K562 (cell line): ENCODE measurements around the gene YJU2. TPM values are rescaled to one million over a fixed set of nuclear protein-coding genes. Genes with fewer than 3 reads are reported as not detected.

Experiments
- ATF7 ChIP-seq: fragments of 450-650 bp; IDR thresholded peaks from 2 replicates; pipeline ENCODE4 v1.7.1; 2014; ENCODE audit warnings: mild to moderate bottlenecking, moderate library complexity
- CHCHD3 ChIP-seq: fragments of 250-450 bp; sonication (Bioruptor Pico); IDR thresholded peaks from 2 replicates; pipeline ENCODE4 v2.1.2; 2022; ENCODE audit warnings: mild to moderate bottlenecking
- DPF2 ChIP-seq: fragments of 450-650 bp; IDR thresholded peaks from 2 replicates; pipeline ENCODE4 v1.6.1; 2016
- FOS ChIP-seq: IDR thresholded peaks from 3 replicates; pipeline ENCODE4 v1.6.1; 2011; ENCODE audit not compliant: insufficient read length; ENCODE audit errors: extremely low read depth
- FOXM1 ChIP-seq, 2 experiments: fragments of 450-650 bp in 1 of 2; sonication (generic) in 1 of 2; formaldehyde crosslinking in 1 of 2; IDR thresholded peaks; 2 replicates each; pipeline versions ENCODE4 v1.6.1 to v1.9.0; 2017 to 2022; ENCODE audit warnings: low read depth in 2 of 2, mild to moderate bottlenecking in 2 of 2, missing genetic modification reagents in 1 of 2, moderate library complexity in 1 of 2
- GABPB1 ChIP-seq: sonication (generic); formaldehyde crosslinking; IDR thresholded peaks from 2 replicates; pipeline ENCODE4 v1.8.0; 2022; ENCODE audit warnings: mild to moderate bottlenecking, missing genetic modification reagents
- GATAD2B ChIP-seq: fragments of 450-650 bp; IDR thresholded peaks from 2 replicates; pipeline ENCODE4 v1.6.1; 2017; ENCODE audit warnings: mild to moderate bottlenecking, borderline replicate concordance
- GTF2E2 ChIP-seq: fragments of 200-800 bp; sonication (Bioruptor generic); IDR thresholded peaks from 2 replicates; pipeline ENCODE4 v1.6.1; 2016; ENCODE audit warnings: missing genetic modification characterization, missing compliant biosample characterization
- HEY1 ChIP-seq: fragments of 250-450 bp; sonication (Bioruptor Pico); IDR thresholded peaks from 2 replicates; pipeline ENCODE4 v1.5.0; 2020; ENCODE audit warnings: mild to moderate bottlenecking, moderate library complexity, borderline replicate concordance
- ILK ChIP-seq: fragments of 450-650 bp; IDR thresholded peaks from 2 replicates; pipeline ENCODE4 v1.6.1; 2016; ENCODE audit warnings: missing genetic modification characterization, low read depth, mild to moderate bottlenecking, missing compliant biosample characterization, moderate library complexity, borderline replicate concordance
- KAT8 ChIP-seq: fragments of 450-650 bp; IDR thresholded peaks from 2 replicates; pipeline ENCODE4 v1.6.1; 2016; ENCODE audit warnings: low read depth, mild to moderate bottlenecking
- MEF2A ChIP-seq: IDR thresholded peaks from 2 replicates; pipeline ENCODE4 v1.6.1; 2011; ENCODE audit warnings: low read depth, mild to moderate bottlenecking, low read length, moderate library complexity; ENCODE audit not compliant: control insufficient read depth
- MTA1 ChIP-seq: fragments of 450-650 bp; IDR thresholded peaks from 2 replicates; pipeline ENCODE4 v1.6.1; 2017; ENCODE audit warnings: borderline replicate concordance
- PHF20 ChIP-seq: fragments of 450-650 bp; IDR thresholded peaks from 2 replicates; pipeline ENCODE4 v1.6.1; 2018; ENCODE audit not compliant: partially characterized antibody
- PHF21A ChIP-seq: fragments of 450-650 bp; IDR thresholded peaks from 2 replicates; pipeline ENCODE4 v1.6.1; 2017; ENCODE audit warnings: low read depth, borderline replicate concordance
- POLR3G ChIP-seq: IDR thresholded peaks from 2 replicates; pipeline ENCODE4 v1.6.1; 2011; ENCODE audit not compliant: insufficient read length, insufficient replicate concordance; ENCODE audit errors: extremely low read depth
- SAFB ChIP-seq: fragments of 200-400 bp; formaldehyde crosslinking; IDR thresholded peaks from 2 replicates; pipeline ENCODE4 v1.6.1; 2017; ENCODE audit warnings: low read depth, low read length, borderline replicate concordance
- STAT5A ChIP-seq: IDR thresholded peaks from 2 replicates; pipeline ENCODE4 v1.6.1; 2012; ENCODE audit warnings: low read length, inconsistent platforms, borderline replicate concordance
- STAT5B ChIP-seq: fragments of 250-450 bp; sonication (Bioruptor Pico); IDR thresholded peaks from 2 replicates; pipeline ENCODE4 v1.8.0; 2021; ENCODE audit warnings: mild to moderate bottlenecking, inconsistent platforms
- ZNF140 ChIP-seq: fragments of 250-450 bp; sonication (Bioruptor Pico); IDR thresholded peaks from 2 replicates; pipeline ENCODE4 v1.8.0; 2021; ENCODE audit warnings: moderate library complexity, mild to moderate bottlenecking, inconsistent platforms
- ZNF354B ChIP-seq: fragments of 250-450 bp; sonication (Bioruptor Pico); IDR thresholded peaks from 2 replicates; pipeline ENCODE4 v1.4.0; 2020
- ZNF75A ChIP-seq: fragments of 450-650 bp; formaldehyde crosslinking; IDR thresholded peaks from 2 replicates; pipeline ENCODE4 v1.4.0; 2020; ENCODE audit warnings: mild to moderate bottlenecking
- ZNF780A ChIP-seq: fragments of 250-450 bp; sonication (Bioruptor Pico); IDR thresholded peaks from 2 replicates; pipeline ENCODE4 v1.5.0; 2021; ENCODE audit warnings: mild to moderate bottlenecking
- polyA plus RNA-seq, 8 experiments: library from polyadenylated mRNA; depleted of rRNA in 4 of 8; stranded (reverse) in 5 of 8; unstranded in 3 of 8; fragments of >200 nt; fragmentation: Nextera tagmentation in 2 of 8; fragmentation: Illumina TruSeq in 1 of 8; extraction: Ambion mirVana in 2 of 8; extraction: Trizol in 1 of 8; gene quantifications; 2 replicates each; pipeline versions ENCODE4 v1.2.1 to v1.2.3, GENCODE V29; 2011 to 2014; ENCODE audit warnings: inconsistent platforms in 1 of 8, missing spikeins in 1 of 8
- total RNA-seq, 7 experiments: library from RNA; depleted of rRNA in 6 of 7; stranded (reverse); fragments of >200 nt in 6 of 7; fragmentation: Illumina TruSeq in 2 of 7; extraction: Trizol in 2 of 7; gene quantifications; 2 replicates each; pipeline versions ENCODE4 v1.2.1 to v1.2.3, GENCODE V29; 2011 to 2021; ENCODE audit warnings: low replicate concordance in 1 of 7
- TF ChIP-seq, protein P1 (sequence below): fragments of 200-800 bp; sonication (Bioruptor generic); IDR thresholded peaks from 2 replicates; pipeline ENCODE4 v1.6.1; 2017; ENCODE audit warnings: missing genetic modification characterization, missing compliant biosample characterization
- TF ChIP-seq, protein P2 (sequence below): fragments of 250-450 bp; sonication (Bioruptor Pico); IDR thresholded peaks from 2 replicates; pipeline ENCODE4 v1.5.0; 2021; ENCODE audit warnings: mild to moderate bottlenecking, moderate library complexity

YJU2 gene
- total and polyA plus RNA-seq, 9 of the 15 experiments (the other 6 are each of a cell fraction or from before 2014, with no cell fraction given) = 0.41 to 34.9 (median 19.3) TPM

DNA sequence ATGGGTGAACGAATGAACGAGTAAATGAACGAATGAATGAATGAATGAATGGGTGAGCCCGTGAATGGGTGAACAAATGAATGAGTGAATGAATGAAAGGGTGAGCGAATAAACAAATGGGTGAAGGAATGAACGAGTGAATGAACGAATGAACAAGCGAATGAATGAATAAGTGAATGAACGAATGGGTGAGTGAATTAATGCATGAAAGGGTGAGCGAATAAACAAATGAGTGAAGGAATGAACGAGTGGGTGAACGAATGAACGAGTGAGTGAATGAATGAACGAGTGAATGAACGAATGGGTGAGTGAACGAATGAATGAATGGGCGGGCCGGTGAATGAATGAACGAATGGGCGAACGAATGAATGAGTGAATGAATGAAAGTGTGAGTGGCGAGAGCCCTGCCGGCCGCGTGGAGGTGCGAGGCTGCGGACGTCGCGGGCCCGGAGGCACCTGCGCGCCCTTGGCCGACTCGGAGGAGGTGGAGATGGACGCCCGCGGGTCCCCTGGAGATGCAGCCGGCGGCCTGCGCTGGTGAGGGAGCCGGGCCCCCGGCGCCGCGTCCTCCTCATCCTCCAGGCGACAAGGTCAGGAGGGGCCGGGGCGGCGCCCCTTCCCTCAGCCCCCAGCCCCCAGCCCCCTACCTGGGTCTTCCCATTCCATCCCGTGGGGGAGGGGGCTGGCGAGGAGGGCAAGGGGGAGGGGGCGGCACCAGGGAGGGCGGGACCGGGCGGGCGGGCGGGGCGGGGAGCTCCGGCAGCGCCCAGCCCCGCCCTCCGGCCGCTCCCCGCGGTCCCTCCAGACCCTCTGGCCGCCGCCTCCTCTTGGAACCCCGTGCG is 49.0 kb upstream of the YJU2 start (continued):
- TF ChIP-seq SAFB = no peak
- no peak for TF ChIP-seq POLR3G
- TF ChIP-seq MEF2A = no peak
- no peak for TF ChIP-seq ZNF75A (CRISPR knock-in tag)
- no peak for TF ChIP-seq FOS
- no peak for TF ChIP-seq HEY1
- TF ChIP-seq STAT5B (CRISPR knock-in tag) = no peak
- no peak for TF ChIP-seq PHF21A
- TF ChIP-seq, protein P1, sequence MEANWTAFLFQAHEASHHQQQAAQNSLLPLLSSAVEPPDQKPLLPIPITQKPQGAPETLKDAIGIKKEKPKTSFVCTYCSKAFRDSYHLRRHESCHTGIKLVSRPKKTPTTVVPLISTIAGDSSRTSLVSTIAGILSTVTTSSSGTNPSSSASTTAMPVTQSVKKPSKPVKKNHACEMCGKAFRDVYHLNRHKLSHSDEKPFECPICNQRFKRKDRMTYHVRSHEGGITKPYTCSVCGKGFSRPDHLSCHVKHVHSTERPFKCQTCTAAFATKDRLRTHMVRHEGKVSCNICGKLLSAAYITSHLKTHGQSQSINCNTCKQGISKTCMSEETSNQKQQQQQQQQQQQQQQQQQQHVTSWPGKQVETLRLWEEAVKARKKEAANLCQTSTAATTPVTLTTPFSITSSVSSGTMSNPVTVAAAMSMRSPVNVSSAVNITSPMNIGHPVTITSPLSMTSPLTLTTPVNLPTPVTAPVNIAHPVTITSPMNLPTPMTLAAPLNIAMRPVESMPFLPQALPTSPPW (CRISPR knock-in tag) = peak; percentile 9; the same call in 1 of the 2 replicates
- no peak for TF ChIP-seq GATAD2B
- TF ChIP-seq GABPB1 (CRISPR knock-in tag) = no peak
- no peak; the same call in 1 of the 2 replicates for TF ChIP-seq MTA1
- TF ChIP-seq, protein P2, sequence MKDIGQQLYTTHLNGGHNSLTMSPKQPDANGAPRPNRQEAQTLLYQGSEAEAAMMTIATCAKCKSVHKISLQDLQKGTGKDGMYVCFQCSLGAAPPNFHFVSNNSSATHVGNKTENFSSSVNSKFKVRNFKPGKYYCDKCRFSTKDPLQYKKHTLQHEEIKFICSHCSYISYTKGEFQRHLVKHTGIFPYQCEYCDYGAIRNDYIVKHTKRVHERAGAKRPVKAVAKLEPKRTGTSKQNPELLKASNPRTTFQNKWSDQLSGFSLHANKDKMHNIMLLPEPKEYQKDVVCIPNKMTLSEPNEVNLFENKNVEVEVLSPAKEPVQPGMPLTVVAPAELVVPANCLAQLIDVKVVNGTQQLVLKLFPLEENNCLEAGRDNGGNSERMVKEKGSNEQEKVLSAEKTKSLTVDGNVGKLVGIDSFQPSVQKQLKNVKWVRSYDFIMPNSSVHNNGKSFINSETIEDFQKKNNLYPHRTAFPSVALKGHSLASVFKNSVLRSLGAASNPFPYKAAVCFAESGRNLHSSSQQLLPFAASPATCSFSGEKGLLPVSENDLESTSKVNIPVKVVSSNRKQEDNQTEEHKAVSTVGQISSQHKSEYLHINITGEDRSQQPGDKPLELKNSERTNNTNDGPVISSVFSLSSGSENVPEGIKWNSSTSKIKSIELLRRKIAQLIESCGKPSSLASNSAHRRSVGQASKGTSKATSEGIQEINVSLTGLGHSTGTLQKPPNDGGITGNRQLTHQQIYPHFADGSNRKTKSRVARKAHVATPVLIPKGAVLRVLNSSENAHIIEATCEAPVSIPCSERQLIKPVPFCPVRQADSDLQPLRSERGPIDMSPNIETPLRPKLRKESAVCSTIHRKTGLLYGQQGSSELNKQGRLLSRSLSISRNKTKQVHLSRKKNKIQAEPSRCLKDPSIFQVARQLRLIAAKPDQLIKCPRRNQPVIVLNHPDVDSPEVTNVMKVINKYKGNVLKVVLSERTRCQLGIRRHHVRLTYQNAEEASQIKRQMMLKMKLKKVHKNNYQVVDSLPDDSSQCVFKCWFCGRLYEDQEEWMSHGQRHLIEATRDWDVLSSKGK (CRISPR knock-in tag) = no peak
- TF ChIP-seq FOXM1 (IDR thresholded peaks at IDR 0.05; ENCODE audit: low read depth) = no peak
- TF ChIP-seq FOXM1 (CRISPR knock-in tag; IDR thresholded peaks at IDR 0.05; ENCODE audit: low read depth) = no peak
- TF ChIP-seq GTF2E2 (tag) = no peak
- TF ChIP-seq PHF20 = no peak
- TF ChIP-seq CHCHD3 = no peak
- no peak for TF ChIP-seq ZNF354B
- peak; percentile 32; the same call in 1 of the 2 replicates for TF ChIP-seq DPF2
- TF ChIP-seq ZNF140 = no peak
- no peak for TF ChIP-seq ATF7
- no peak for TF ChIP-seq ILK
- no peak for TF ChIP-seq STAT5A
- TF ChIP-seq KAT8 = no peak
- no peak for TF ChIP-seq ZNF780A
